ENCODE data around the gene RIMBP3C. TPM values are rescaled to one million over a fixed set of nuclear protein-coding genes. Genes with fewer than 3 reads are reported as not detected.

The RIMBP3C gene
- total and polyA plus RNA-seq, 10 of the 15 experiments (the other 5 are each of a cell fraction or from before 2014, with no cell fraction given): 0.03 to 0.23 (median 0.08) TPM; not detected in 4

DNA sequence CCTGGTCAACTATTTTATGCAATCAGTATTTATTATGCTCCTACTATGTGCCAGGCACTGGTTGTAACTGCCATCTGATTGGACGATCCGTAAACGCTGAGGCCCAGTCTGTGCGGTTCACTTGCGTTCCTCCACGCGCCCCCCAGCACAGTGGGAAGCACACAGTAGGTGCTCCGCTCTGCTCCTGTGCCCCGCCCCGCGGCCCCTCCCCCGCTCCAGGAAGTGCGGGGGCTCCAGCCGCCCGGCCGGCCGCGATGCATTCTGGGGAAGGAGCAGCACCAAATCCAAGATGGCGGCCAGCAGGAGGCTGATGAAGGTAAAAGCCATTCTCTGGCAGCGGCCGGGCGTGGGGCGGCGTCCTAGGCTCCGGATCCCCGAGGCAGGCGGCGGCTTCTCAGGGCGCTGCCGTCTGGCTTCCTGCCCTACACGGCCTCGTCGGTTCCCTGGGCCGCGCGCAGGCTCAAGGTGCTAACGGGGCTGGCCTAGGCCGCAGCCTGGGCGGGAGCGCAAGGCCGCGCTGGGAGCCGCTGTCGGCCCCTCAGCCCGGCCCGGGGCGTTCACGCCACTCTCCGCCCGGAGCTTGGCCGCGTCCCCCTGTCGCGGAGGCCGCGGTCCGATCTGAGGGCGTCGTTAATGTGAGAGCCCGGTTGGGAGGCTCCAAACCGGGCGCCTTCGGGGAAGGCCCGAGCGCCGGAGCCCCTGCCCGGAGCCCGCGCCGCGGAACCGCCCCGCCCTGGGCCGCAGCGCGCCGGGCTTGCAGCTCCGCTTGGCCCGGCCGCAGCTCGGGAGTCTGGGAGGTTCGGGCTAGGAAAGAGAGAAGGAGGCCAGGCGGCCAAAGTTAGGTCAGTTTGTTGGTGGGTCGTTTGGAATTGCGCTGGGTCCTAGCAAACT is 16.4 kb upstream of the RIMBP3C start, which contains the start of gene UBE2L3 (continued):
- no peak for TF ChIP-seq MYB (IDR thresholded peaks at IDR 0.05; ENCODE audit: borderline replicate concordance, low read depth, low read length)
- peak; percentile 37 for TF ChIP-seq SP1 (IDR thresholded peaks at IDR 0.05; ENCODE audit: low read depth, low read length)
- TF ChIP-seq ETV6 (conservative IDR thresholded peaks at IDR 0.05 in 1 of 2, IDR thresholded peaks at IDR 0.05 in 1 of 2; ENCODE audit: borderline replicate concordance in 1 of 2, low read depth in 1 of 2): no peak
- TF ChIP-seq LARP7 (IDR thresholded peaks at IDR 0.05): peak; percentile 93
- TF ChIP-seq, protein P1, sequence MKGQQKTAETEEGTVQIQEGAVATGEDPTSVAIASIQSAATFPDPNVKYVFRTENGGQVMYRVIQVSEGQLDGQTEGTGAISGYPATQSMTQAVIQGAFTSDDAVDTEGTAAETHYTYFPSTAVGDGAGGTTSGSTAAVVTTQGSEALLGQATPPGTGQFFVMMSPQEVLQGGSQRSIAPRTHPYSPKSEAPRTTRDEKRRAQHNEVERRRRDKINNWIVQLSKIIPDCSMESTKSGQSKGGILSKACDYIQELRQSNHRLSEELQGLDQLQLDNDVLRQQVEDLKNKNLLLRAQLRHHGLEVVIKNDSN (IDR thresholded peaks at IDR 0.05; ENCODE audit: borderline replicate concordance, extremely low read length, insufficient read depth, low read depth, low read length): no peak
- peak; percentile 79 for TF ChIP-seq IKZF1 (conservative IDR thresholded peaks at IDR 0.05)
- no peak for TF ChIP-seq IRF4 (IDR thresholded peaks at IDR 0.05; ENCODE audit: low read depth, low read length)
- peak; percentile 63; the same call in 1 of the 2 replicates for TF ChIP-seq POLR2AphosphoS2 (IDR thresholded peaks at IDR 0.05; ENCODE audit: low read depth, low read length)
- TF ChIP-seq FOXM1 (IDR thresholded peaks at IDR 0.05; ENCODE audit: low read depth, low read length): no peak
- no peak for TF ChIP-seq ZNF384 (IDR thresholded peaks at IDR 0.05; ENCODE audit: borderline replicate concordance, low read depth, low read length)
- TF ChIP-seq, protein P2, sequence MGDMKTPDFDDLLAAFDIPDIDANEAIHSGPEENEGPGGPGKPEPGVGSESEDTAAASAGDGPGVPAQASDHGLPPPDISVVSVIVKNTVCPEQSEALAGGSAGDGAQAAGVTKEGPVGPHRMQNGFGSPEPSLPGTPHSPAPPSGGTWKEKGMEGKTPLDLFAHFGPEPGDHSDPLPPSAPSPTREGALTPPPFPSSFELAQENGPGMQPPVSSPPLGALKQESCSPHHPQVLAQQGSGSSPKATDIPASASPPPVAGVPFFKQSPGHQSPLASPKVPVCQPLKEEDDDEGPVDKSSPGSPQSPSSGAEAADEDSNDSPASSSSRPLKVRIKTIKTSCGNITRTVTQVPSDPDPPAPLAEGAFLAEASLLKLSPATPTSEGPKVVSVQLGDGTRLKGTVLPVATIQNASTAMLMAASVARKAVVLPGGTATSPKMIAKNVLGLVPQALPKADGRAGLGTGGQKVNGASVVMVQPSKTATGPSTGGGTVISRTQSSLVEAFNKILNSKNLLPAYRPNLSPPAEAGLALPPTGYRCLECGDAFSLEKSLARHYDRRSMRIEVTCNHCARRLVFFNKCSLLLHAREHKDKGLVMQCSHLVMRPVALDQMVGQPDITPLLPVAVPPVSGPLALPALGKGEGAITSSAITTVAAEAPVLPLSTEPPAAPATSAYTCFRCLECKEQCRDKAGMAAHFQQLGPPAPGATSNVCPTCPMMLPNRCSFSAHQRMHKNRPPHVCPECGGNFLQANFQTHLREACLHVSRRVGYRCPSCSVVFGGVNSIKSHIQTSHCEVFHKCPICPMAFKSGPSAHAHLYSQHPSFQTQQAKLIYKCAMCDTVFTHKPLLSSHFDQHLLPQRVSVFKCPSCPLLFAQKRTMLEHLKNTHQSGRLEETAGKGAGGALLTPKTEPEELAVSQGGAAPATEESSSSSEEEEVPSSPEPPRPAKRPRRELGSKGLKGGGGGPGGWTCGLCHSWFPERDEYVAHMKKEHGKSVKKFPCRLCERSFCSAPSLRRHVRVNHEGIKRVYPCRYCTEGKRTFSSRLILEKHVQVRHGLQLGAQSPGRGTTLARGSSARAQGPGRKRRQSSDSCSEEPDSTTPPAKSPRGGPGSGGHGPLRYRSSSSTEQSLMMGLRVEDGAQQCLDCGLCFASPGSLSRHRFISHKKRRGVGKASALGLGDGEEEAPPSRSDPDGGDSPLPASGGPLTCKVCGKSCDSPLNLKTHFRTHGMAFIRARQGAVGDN (IDR thresholded peaks at IDR 0.05): peak; percentile 85
- TF ChIP-seq SPI1 (IDR thresholded peaks at IDR 0.05; ENCODE audit: borderline replicate concordance, insufficient read depth, low read depth, low read length): no peak
- TF ChIP-seq, protein P3, sequence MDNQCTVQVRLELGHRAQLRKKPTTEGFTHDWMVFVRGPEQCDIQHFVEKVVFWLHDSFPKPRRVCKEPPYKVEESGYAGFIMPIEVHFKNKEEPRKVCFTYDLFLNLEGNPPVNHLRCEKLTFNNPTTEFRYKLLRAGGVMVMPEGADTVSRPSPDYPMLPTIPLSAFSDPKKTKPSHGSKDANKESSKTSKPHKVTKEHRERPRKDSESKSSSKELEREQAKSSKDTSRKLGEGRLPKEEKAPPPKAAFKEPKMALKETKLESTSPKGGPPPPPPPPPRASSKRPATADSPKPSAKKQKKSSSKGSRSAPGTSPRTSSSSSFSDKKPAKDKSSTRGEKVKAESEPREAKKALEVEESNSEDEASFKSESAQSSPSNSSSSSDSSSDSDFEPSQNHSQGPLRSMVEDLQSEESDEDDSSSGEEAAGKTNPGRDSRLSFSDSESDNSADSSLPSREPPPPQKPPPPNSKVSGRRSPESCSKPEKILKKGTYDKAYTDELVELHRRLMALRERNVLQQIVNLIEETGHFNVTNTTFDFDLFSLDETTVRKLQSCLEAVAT (IDR thresholded peaks at IDR 0.05): peak; percentile 78
- TF ChIP-seq EP300 (IDR thresholded peaks at IDR 0.05; ENCODE audit: borderline replicate concordance in 1 of 2, control insufficient read depth in 1 of 2, low read depth in 2 of 2, low read length in 2 of 2): no peak
- TF ChIP-seq WRNIP1 (IDR thresholded peaks at IDR 0.05; ENCODE audit: borderline replicate concordance, low read depth, low read length): peak; percentile 99; the same call in 1 of the 2 replicates
- no peak for TF ChIP-seq KAT2A (conservative IDR thresholded peaks at IDR 0.05; ENCODE audit: control insufficient read depth, low read depth, low read length)
- TF ChIP-seq SREBF1 (IDR thresholded peaks at IDR 0.05; ENCODE audit: low read length): no peak
- TF ChIP-seq NRF1 (conservative IDR thresholded peaks at IDR 0.05; ENCODE audit: low read depth, low read length): no peak
- TF ChIP-seq EED (IDR thresholded peaks at IDR 0.05; ENCODE audit: low read depth): no peak

All from GM12878 (cell line).